HepG2 (cell line): ENCODE results near the gene ZNF526. TPM values are rescaled to one million over a fixed set of nuclear protein-coding genes. Genes with fewer than 3 reads are reported as not detected.

Experiments
- FOXP4 ChIP-seq: sonication (generic); formaldehyde crosslinking; IDR thresholded peaks from 2 replicates; pipeline ENCODE4 v1.4.0; 2020; ENCODE audit warnings: missing genetic modification reagents
- JDP2 ChIP-seq: sonication (generic); formaldehyde crosslinking; IDR thresholded peaks from 2 replicates; pipeline ENCODE4 v1.8.1; 2022; ENCODE audit warnings: missing genetic modification reagents, borderline replicate concordance
- NFATC3 ChIP-seq: sonication (generic); formaldehyde crosslinking; IDR thresholded peaks from 2 replicates; pipeline ENCODE4 v1.5.1; 2020; ENCODE audit warnings: mild to moderate bottlenecking, missing genetic modification reagents
- REST ChIP-seq, 2 experiments: IDR thresholded peaks; 2 replicates each; pipeline ENCODE4 v1.6.1; 2011 to 2012; ENCODE audit warnings: low read length in 2 of 2, borderline replicate concordance in 1 of 2, low read depth in 1 of 2, mild to moderate bottlenecking in 1 of 2, moderate library complexity in 1 of 2
- SMARCC2 ChIP-seq: fragments of 450-650 bp; IDR thresholded peaks from 2 replicates; pipeline ENCODE4 v1.6.1; 2017; ENCODE audit warnings: antibody characterized with exemption, mild to moderate bottlenecking
- SMYD3 ChIP-seq: sonication (generic); formaldehyde crosslinking; IDR thresholded peaks from 2 replicates; pipeline ENCODE4 v1.8.1; 2023; ENCODE audit warnings: mild to moderate bottlenecking, missing genetic modification reagents
- ZEB1 ChIP-seq: IDR thresholded peaks from 2 replicates; pipeline ENCODE4 v1.6.1; 2012; ENCODE audit warnings: mild to moderate bottlenecking, low read depth, inconsistent platforms; ENCODE audit not compliant: insufficient replicate concordance
- ZNF143 ChIP-seq: sonication (generic); formaldehyde crosslinking; IDR thresholded peaks from 2 replicates; pipeline ENCODE4 v1.4.0; 2020; ENCODE audit warnings: missing genetic modification reagents
- ZNF260 ChIP-seq: sonication (generic); formaldehyde crosslinking; IDR thresholded peaks from 2 replicates; pipeline ENCODE4 v1.4.0; 2020; ENCODE audit warnings: missing genetic modification reagents, low read depth, mild to moderate bottlenecking, borderline replicate concordance
- ZNF329 ChIP-seq: sonication (generic); formaldehyde crosslinking; IDR thresholded peaks from 2 replicates; pipeline ENCODE4 v1.9.0; 2021; ENCODE audit warnings: low read depth, mild to moderate bottlenecking, missing genetic modification reagents
- ZNF562 ChIP-seq: sonication (generic); formaldehyde crosslinking; IDR thresholded peaks from 2 replicates; pipeline ENCODE4 v1.8.0; 2022; ENCODE audit warnings: missing genetic modification reagents, borderline replicate concordance
- ZNF589 ChIP-seq: sonication (generic); formaldehyde crosslinking; conservative IDR thresholded peaks from 2 replicates; pipeline ENCODE4 v1.8.0; 2022; ENCODE audit warnings: mild to moderate bottlenecking, moderate library complexity, missing genetic modification reagents
- ZNF629 ChIP-seq: sonication (generic); formaldehyde crosslinking; conservative IDR thresholded peaks from 2 replicates; pipeline ENCODE4 v1.5.0; 2020; ENCODE audit warnings: missing genetic modification reagents
- ZNF644 ChIP-seq: IDR thresholded peaks from 2 replicates; pipeline ENCODE4 v1.6.1; 2016; ENCODE audit warnings: low read depth
- polyA plus RNA-seq, 8 experiments: library from polyadenylated mRNA; depleted of rRNA in 3 of 8; stranded (reverse) in 7 of 8; unstranded in 1 of 8; fragments of >200 nt; fragmentation: Illumina TruSeq in 4 of 8; extraction: Trizol in 4 of 8; gene quantifications; 2 replicates each; pipeline versions ENCODE4 v1.2.1 to v1.2.3, GENCODE V29; 2011 to 2016; ENCODE audit warnings: low read depth in 4 of 8, missing spikeins in 1 of 8, mixed read lengths in 1 of 8; ENCODE audit not compliant: insufficient read depth in 1 of 8
- total RNA-seq, 5 experiments: library from RNA; depleted of rRNA; stranded (reverse); fragments of >200 nt; fragmentation: Illumina TruSeq; extraction: Trizol; gene quantifications; 2 replicates each; pipeline ENCODE4 v1.2.3, GENCODE V29; 2016; ENCODE audit warnings: low read depth in 1 of 5
- TF ChIP-seq, protein P1 (sequence below), 2 experiments: sonication (generic) in 1 of 2; formaldehyde crosslinking in 1 of 2; IDR thresholded peaks; 2 replicates each; pipeline versions ENCODE4 v1.5.1 to v1.6.1; 2011 to 2020; ENCODE audit warnings: borderline replicate concordance in 1 of 2, low read depth in 1 of 2, low read length in 1 of 2, mild to moderate bottlenecking in 1 of 2, missing genetic modification reagents in 1 of 2, moderate library complexity in 1 of 2
- TF ChIP-seq, protein P2 (sequence below): sonication (generic); formaldehyde crosslinking; IDR thresholded peaks from 2 replicates; pipeline ENCODE4 v1.5.0; 2020; ENCODE audit warnings: missing genetic modification reagents, mild to moderate bottlenecking, borderline replicate concordance
- TF ChIP-seq, protein P3 (sequence below): sonication (generic); formaldehyde crosslinking; IDR thresholded peaks from 2 replicates; pipeline ENCODE4 v1.5.1; 2020; ENCODE audit warnings: missing genetic modification reagents, mild to moderate bottlenecking, borderline replicate concordance

ZNF526 gene
- total and polyA plus RNA-seq, 2 of the 13 experiments (the other 11 are each of a cell fraction or from before 2014, with no cell fraction given), result 3.3 to 8.4 TPM

DNA sequence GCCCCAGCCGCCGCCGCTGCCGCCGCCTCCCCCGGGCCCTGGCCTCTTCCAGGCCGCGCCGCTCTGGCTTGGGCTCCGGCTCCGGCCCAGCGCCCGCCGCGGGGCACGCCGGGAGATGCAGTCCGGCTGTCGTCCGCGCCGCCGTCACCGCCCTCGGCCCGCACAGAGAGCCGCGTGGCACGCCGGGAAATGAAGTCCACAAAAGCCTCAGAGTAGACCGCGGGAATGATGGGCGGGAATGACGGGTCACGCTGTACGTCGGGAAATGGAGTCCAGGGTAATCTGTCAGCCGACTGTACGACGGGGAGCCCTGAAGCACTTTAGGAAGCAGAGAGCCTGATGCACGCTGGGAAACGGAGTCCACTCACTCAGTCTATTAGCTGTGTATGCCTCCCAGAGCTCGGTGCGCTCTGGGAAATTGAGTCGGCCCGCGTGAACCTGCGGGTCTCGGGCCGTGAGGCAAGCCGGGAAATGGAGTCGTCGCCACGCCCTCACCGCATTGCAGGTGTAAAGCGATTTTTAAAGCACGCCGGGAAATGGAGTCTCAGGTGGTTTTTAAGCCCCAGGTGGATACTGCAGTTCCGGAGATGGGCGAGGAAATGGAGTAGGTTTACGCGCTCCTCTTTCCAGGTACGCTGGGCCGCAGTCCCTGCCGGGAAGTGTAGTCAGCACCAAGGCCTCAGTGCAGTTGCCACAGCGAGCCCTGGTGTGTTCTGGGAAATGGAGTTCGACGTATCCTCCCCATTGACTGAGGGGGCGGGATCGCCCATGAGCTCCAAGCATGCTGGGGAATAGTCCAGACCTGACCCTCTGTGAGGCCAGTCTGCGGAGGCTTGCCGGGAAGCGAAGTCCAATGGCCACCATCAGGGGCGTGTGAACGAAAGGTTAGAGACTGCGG is 22.6 kb downstream of the ZNF526 start, which contains the start of gene GSK3A (continued):
- TF ChIP-seq, protein P1, sequence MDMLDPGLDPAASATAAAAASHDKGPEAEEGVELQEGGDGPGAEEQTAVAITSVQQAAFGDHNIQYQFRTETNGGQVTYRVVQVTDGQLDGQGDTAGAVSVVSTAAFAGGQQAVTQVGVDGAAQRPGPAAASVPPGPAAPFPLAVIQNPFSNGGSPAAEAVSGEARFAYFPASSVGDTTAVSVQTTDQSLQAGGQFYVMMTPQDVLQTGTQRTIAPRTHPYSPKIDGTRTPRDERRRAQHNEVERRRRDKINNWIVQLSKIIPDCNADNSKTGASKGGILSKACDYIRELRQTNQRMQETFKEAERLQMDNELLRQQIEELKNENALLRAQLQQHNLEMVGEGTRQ (IDR thresholded peaks at IDR 0.05; ENCODE audit: low read depth, low read length), result no peak; the same call in 1 of the 2 replicates
- TF ChIP-seq, protein P1 (CRISPR knock-in tag; IDR thresholded peaks at IDR 0.05; ENCODE audit: borderline replicate concordance), result no peak; the same call in 1 of the 2 replicates
- TF ChIP-seq ZNF644 (CRISPR knock-in tag) (no peak), REST (IDR thresholded peaks at IDR 0.05; ENCODE audit: borderline replicate concordance in 1 of 2, low read depth in 1 of 2, low read length in 2 of 2) (peak in 1 of 2 experiments; percentile 70; a peak in 2 of 4 replicates), ZNF629 (CRISPR knock-in tag) (no peak), ZNF589 (CRISPR knock-in tag) (no peak), SMYD3 (CRISPR knock-in tag) (no peak), SMARCC2 (no peak), NFATC3 (CRISPR knock-in tag) (no peak), ZNF260 (CRISPR knock-in tag) (no peak), ZNF329 (peak; percentile 36; the same call in 1 of the 2 replicates), ZNF143 (CRISPR knock-in tag) (peak; percentile 91), ZEB1 (peak; percentile 100), ZNF562 (CRISPR knock-in tag) (no peak), FOXP4 (peak; percentile 49), JDP2 (no peak)
- TF ChIP-seq, protein P2, sequence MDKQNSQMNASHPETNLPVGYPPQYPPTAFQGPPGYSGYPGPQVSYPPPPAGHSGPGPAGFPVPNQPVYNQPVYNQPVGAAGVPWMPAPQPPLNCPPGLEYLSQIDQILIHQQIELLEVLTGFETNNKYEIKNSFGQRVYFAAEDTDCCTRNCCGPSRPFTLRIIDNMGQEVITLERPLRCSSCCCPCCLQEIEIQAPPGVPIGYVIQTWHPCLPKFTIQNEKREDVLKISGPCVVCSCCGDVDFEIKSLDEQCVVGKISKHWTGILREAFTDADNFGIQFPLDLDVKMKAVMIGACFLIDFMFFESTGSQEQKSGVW, result no peak
- TF ChIP-seq, protein P3, sequence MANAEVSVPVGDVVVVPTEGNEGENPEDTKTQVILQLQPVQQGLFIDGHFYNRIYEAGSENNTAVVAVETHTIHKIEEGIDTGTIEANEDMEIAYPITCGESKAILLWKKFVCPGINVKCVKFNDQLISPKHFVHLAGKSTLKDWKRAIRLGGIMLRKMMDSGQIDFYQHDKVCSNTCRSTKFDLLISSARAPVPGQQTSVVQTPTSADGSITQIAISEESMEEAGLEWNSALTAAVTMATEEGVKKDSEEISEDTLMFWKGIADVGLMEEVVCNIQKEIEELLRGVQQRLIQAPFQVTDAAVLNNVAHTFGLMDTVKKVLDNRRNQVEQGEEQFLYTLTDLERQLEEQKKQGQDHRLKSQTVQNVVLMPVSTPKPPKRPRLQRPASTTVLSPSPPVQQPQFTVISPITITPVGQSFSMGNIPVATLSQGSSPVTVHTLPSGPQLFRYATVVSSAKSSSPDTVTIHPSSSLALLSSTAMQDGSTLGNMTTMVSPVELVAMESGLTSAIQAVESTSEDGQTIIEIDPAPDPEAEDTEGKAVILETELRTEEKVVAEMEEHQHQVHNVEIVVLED (CRISPR knock-in tag), result peak; percentile 98
